CD4-positive, alpha-beta T cell treated with Interleukin-17A for 4 hours (primary cell): ENCODE data around the gene PXT1.
"Not testable (repeated sequence)": the region's sequence is repeated elsewhere in the genome, so short reads cannot be mapped to it uniquely, and the experiment has no call there.

Experiments used
- DNase-seq: peaks from one replicate; pipeline ENCODE4 v3.0.0-alpha.2; 2020; ENCODE audit warnings: mixed read lengths

Gene PXT1

GRCh38 chr6:36368421-36368820 is 74.2 kb downstream of the PXT1 start:
- DNase-seq: no peak

DNA sequence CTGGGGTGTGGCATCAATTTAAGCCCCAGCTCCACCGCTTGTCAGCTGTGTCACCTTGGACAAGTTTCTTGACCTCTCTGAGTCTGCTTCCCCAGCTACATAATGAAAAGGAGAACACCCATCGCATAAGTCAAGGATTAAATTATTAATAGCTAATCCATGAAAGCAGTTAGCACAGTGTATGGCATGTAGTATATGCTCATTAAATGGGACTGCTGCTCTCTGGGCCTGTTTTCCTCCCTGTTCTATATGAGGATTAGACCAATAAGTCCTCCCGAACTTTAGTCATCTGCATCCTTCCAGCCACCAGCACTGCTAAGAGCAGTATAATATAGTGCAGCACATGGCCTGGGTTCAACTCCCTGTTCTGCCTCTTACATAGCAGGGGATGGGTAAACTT is 74.9 kb downstream of the PXT1 start:
- no peak for DNase-seq

DNA sequence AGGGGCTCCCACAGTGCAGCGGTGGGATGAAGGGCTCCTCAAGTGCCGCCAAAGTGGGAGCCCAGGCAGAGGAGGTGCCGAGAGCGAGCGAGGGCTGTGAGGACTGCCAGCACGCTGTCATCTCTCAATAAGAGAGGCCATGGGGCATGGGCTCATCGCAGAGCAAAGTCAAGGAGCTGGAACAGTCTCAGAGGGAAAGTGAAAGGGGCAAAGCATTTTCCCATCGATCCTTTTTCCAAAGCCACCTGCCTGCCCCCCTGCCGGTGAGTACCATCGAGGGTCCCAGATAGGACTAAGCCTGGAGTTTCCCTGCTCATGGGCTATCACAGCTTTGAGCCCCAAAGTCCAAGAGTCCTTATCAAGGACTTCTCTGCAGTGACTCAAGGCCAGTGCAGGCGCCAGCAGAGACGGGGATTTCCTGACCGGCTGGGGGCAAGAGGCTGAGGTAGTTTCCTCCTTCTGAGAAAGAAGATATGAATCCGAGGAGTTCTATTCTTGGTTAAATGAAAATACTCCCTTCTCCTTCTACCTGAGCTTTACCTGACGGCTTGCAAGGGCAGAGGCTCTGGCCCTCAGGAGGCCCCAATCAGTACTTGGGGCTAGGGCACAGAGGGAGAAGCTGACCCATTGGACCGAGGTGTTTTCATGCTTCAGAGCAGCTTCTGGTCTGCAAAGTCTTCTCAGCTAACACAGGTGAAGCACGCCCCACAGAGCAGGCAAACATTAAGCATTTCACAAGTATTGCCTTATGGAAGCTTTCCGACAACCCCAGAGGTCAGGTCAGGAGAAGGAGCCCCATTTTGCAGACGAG is 77.8 kb downstream of the PXT1 start:
- DNase-seq: no peak

- DNase-seq: not testable (repeated sequence)
These were observed 78.5 kb downstream of the PXT1 start for GRCh38 chr6:36364061-36364635.

GRCh38 chr6:36363371-36363752 is 79.3 kb downstream of the PXT1 start:
- not testable (repeated sequence) for DNase-seq

DNA sequence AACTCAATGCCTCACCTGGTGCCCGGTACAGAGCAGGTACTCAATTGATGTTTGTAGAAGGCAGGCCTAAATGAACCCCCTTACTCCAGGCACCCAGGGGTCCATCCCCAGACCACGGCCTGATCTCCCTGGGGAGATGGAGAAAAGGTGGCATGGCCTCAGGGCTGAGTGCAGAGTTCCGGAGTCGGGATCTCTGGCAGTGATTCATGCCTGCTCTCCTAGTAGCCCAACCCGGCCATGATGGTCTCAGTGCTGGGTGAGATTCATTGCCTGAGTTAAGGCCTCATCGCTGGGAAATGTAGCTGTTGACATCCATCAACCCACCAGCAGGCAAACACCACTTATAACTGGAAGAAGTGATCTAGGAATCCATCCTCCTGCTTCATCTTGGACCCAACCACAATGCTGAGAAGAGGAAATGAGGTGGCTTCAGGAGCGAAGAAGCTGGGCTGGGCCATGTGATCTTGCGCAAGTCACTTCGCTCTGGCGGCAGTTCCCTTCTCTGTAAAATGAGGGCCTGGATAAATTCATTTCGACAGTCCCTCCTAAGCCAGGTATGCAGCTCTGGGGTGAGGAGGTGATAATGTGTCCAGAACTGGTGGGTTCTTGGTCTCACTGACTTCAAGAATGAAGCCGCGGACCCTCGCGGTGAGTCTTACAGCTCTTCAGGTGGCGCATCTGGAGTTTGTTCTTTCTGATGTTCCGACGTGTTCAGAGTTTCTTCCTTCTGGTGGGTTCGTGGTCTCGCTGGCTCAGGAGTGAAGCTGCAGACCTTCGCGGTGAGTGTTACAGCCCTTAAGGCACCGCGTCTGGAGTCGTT is 79.9 kb downstream of the PXT1 start:
- DNase-seq: no peak

GRCh38 chr6:36361071-36361470 is 81.6 kb downstream of the PXT1 start:
- no peak for DNase-seq

GRCh38 chr6:36360241-36361054 is 82.2 kb downstream of the PXT1 start:
- DNase-seq: peak; percentile 73

GRCh38 chr6:36358226-36358915 is 84.3 kb downstream of the PXT1 start:
- DNase-seq: no peak

DNA sequence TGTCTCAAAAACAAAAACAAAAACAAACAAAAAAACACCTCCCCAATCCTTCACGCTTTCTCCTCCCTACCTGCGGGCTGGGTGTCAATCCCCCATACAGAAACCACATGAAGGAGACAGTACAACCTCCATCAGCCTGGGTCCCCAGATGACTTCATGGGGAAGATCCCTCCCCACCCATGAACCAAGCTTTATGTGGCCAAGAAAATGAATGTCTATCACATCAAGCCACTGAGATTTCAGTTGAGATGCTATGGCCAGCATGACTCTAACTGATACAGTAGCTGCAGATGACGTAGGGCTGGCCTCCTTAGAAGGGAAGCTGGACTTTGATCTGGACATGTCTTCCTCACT is 84.8 kb downstream of the PXT1 start:
- no peak for DNase-seq

GRCh38 chr6:36355819-36356218 is 86.8 kb downstream of the PXT1 start:
- no peak for DNase-seq

DNA sequence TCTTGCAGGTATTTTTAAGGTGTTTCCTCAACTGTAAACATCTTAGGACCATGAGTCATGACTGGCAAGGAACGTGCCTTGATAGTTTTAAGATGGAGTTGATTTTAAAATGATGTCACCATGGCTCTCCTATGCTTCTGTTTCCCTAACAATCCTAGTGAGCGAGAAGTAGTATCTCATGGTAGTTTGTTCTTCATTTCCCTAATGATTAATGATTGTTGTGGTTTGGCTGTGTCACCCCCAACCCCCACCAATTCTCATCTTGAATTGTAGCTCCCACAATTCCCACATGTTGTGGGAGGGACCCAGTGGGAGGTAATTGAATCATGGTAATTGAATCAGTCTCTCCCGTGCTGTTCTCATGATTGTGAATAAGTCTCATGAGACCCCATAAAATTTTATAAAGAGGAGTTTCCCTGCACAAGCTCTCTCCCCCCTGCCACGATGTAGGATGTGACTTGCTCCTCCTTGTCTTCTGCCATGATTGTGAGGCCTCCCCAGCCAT is 89.2 kb downstream of the PXT1 start:
- no peak for DNase-seq

DNA sequence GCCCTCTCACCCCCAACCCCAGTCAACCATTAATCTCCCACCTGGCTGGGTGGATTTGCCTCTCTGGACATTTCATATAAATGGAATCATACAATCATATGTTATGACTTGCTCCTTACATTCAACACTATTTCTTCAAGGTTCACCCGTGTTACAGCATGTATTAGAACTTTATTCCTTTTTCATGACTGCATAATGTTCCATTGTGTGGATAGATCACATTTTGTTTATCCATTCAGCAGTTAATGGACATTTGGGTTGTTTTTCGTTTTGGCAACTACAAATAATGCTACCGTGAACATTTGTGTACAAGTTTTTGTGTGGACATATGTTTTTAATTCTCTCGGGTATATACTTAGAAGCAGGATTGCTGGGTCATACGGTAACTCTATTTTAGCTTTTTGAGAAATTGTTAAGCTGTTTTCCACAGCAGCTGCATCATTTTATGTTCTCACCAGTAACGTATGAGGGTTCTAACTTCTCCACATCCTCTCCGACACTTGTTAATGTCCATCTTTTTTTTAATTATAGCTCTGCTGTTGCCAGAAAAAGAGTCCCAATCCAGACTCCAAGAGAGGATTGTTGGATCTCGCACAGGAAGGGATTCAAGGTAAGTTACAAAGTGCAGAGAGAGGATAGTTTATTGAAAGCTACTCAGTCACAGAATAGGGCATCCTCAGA is 90.0 kb downstream of the PXT1 start:
- DNase-seq: no peak

DNA sequence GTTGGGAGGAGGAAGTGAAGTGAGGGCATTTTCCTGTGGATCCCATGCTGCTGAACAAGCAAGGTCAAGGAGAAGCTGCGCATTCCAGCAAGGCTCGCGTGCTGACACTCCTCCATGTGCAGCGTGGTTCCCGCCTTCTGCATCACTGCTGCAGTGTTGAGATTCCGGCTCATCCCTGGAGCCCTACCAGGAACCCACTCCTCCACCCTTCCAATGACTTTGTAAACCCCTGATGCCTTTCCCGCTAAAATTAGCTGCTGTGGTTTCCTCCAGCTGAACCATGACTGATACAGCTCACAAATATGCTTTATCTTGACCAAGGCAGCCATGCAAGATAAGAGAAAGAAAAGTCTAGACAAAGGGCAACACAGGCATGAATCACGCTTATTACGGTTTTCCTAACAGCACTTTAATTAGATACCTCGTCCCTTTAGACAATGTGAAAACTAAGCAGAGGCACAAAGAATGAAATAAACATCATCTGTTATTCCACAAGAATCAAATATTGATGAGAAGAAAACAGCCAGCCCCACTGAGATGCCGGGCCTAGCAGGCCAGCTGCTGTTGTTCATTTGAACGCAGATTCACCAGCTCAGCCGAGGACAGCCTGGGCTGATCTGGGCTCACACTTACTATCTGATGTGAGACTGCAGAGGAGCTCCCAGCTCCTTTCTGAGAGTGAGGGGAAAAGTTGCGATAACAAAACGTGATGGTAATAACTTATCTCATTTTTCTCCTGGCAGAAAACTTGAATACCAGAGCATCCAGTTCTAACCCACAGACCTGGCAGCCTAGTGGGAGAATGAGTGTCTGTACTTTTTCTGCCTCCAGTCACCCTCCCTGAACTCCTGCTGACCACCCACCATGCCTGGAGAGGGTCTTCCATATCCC is 91.7 kb downstream of the PXT1 start:
- no peak for DNase-seq

GRCh38 chr6:36350082-36350481 is 92.6 kb downstream of the PXT1 start:
- no peak for DNase-seq

GRCh38 chr6:36349240-36349639 is 93.4 kb downstream of the PXT1 start:
- peak; percentile 48 for DNase-seq

DNA sequence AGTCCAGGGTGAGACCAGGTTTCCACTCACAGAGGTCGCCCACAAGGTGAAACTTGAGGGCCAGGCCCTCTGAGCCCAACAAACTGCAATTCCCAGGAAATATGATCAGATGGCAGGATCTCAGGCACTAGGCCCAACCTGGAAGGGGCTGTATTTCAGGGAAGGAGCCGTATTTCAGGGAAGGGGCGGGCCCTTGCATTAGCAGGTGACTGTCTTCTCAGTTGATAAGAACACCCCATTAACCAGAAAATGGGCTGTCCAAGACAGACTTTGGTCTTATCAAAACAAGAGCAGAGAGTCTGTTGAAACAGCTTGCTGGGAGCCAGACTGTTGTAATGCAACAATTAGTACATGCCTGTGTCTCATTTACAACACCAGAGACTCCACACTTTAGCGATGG is 95.0 kb downstream of the PXT1 start:
- DNase-seq: no peak

- DNase-seq: no peak
These were observed 96.0 kb downstream of the PXT1 start for GRCh38 chr6:36346486-36347273.

DNA sequence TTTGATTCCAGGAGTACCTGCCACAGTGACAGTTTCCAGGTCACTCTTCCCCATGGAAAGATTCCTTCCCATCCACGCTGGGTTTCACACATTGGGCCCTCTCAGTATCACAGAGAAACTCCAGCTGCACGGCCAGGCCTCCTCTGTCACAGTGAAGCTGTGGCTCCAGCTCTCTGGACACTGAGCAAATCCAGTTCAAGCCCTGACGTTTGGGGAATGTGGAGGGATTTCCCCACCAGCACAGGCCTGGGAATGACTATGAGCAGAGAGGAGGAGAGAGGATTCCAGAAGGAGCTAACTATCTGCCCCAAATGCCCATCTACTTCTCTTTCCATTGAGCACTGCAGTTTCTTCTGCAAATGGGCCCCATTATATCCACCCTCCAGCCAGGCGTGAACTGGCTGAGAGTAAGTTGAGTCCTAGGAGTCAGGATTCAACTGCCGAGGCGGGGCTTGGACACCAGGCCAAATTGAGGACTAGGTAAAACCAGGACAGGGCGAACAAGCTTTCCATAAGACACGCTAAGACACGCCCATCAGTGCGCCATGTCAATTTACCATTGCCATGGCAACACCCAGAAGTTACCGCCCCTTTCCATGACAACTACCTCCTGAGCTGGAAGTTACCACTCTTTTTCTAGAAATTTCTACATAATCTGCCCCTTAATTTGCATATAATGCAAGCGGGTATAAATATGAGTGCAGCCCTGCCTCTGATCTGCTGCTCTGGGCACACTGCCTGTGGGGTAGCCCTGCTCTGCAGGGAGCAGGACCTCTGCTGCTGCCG is 96.8 kb downstream of the PXT1 start:
- DNase-seq: no peak
